Gastrocnemius medialis (tissue), 4 donors: Measurements from ENCODE around the gene ZBTB16.

ENCODE experiments used
- POLR2A ChIP-seq, 2 donors: fragments of 450-650 bp; IDR thresholded peaks; one replicate each; pipeline ENCODE4 v1.6.1; 2017; ENCODE audit warnings: antibody characterized with exemption in 2 of 2, mild to moderate bottlenecking in 2 of 2, moderate library complexity in 2 of 2
- TF ChIP-seq, protein P1 (sequence below), 5 experiments: fragments of 450-650 bp in 3 of 5; fragments of 200-600 bp in 2 of 5; sonication (generic) in 2 of 5; IDR thresholded peaks in 4 of 5; conservative IDR thresholded peaks in 1 of 5; 1 replicate in 4 of 5; 2 replicates in 1 of 5; pipeline ENCODE4 v1.5.1; 2016 to 2019; ENCODE audit warnings: antibody characterized with exemption in 5 of 5, mild to moderate bottlenecking in 3 of 5, moderate library complexity in 3 of 5

DNA sequence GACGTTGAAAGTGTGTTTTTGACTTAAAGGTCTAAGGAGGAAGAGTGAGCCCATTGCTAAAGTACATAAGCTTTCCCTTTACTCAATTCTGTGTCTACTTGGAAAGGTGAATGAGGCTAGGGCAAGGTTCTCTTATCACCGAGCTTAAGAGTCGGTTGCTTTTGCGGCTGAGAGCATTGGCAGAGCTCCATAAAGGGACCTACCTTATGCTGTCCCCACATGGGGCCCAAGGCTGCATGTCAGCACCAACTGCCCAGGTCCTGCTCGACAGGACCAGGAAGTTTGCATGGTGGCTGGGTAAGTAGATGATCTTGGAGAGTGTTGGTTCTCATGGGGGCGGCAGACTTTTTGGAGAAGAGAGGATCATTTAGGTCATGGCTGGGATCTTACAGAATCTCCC lies 91.2 kb downstream of the ZBTB16 start:
- TF ChIP-seq, protein P1, sequence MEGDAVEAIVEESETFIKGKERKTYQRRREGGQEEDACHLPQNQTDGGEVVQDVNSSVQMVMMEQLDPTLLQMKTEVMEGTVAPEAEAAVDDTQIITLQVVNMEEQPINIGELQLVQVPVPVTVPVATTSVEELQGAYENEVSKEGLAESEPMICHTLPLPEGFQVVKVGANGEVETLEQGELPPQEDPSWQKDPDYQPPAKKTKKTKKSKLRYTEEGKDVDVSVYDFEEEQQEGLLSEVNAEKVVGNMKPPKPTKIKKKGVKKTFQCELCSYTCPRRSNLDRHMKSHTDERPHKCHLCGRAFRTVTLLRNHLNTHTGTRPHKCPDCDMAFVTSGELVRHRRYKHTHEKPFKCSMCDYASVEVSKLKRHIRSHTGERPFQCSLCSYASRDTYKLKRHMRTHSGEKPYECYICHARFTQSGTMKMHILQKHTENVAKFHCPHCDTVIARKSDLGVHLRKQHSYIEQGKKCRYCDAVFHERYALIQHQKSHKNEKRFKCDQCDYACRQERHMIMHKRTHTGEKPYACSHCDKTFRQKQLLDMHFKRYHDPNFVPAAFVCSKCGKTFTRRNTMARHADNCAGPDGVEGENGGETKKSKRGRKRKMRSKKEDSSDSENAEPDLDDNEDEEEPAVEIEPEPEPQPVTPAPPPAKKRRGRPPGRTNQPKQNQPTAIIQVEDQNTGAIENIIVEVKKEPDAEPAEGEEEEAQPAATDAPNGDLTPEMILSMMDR (IDR thresholded peaks at IDR 0.05 in 4 of 5, conservative IDR thresholded peaks at IDR 0.05 in 1 of 5): no peak
- TF ChIP-seq POLR2A (IDR thresholded peaks at IDR 0.05): no peak
